ENCODE results near the gene ZNF438.
"Not testable (repeated sequence)": the region's sequence is repeated elsewhere in the genome, so short reads cannot be mapped to it uniquely, and the experiment has no call there.

Gene ZNF438

GRCh38 chr10:30820261-30820991, 211.2 kb downstream of the ZNF438 start:
- DNase-seq: no peak

DNA sequence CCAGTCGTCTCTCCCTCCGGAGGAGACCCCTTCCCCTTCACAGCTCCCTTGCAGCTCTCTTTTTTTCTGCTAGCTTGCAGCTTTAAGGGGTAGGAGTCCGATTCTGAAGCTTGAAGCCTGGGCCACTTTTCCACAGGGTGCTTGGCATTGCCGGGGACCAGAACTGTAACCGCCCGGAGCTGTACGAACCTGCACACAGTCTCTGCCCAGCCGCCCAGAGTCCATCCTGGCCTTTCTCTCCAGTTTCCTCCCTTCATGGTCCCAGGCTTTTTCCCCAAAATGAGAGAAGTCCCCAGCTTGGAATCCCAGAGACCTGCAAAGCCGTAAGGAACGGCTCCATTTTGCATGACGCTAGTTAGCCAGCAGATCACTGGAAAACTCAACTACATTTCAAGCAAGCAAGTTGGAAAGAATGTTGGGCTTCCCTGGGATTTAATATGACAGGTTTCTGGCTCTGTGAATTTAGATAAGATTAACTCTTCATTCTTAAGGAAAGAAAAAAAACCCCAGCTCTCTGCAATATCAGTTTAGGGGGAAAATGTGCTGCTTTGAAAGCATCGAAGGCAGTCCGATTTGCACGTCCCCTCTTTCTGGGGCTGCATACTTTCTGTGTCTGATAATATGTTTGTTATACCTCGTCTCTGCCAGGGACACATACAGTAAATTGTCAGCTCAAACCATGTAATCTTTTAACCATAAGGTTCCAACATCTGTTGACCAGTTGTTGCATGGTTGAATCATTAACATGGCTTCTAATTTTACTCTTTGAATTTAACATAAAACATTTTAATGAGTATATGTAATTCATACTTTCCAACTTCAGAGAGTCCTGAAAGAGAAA, 212.1 kb downstream of the ZNF438 start:
- no peak for DNase-seq

DNA sequence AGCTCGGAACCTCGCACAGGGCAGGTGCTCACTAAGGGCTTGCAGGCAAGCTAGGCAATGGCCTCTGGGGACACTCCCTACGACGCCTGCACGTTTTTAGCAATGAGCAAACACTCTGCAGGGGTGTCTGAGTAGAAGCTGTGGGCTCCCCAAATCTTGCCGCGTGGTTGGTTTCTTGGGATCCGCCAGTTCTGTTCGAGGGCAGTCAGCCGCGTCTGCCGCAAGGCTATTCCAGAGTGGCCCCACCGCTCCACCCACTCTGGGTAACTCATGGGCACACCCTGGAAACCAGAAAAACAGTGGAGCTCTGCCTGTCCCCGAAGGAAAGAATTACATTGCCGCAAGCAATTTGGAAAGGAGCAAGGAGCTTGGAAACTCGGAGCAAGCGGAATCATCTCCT, 212.8 kb downstream of the ZNF438 start:
- DNase-seq: no peak

GRCh38 chr10:30818010-30818660, 213.5 kb downstream of the ZNF438 start:
- no peak for DNase-seq

DNA sequence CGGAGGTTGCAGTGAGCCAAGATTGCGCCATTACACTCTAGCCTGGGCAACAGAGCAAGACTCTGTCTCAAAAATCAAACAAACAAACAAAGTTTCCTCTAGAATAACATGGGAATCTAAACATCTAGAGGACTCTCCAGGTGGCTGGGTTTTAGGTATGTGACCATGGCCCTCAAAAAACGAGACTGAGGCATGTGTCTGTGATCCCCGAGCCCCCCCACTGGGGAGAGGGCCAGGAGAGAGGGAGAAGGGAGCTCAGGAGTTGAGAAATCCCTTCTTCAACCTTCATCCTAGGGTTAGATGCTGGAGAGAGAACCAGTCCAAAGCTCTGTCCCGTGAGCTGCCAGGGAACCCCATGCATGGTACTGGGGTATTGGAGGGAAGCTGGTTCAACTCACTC, 214.1 kb downstream of the ZNF438 start:
- no peak for DNase-seq

DNA sequence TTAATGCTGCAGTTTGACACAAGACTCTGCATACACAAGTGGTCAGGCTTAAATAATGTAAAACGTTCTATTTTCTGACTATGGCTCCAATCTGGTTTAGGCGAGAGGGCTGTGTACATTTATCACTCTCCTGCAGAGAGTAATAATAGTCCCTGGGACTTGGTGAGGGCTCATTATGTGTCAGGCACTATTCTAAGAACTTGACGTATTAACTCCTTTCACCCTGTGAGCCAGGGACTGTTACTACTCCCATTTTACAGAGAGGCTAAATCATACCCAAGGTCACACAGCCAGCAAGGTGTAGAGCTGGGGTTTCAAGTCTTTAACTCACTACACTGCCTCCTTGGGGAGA, 214.9 kb downstream of the ZNF438 start:
- no peak for DNase-seq

DNA sequence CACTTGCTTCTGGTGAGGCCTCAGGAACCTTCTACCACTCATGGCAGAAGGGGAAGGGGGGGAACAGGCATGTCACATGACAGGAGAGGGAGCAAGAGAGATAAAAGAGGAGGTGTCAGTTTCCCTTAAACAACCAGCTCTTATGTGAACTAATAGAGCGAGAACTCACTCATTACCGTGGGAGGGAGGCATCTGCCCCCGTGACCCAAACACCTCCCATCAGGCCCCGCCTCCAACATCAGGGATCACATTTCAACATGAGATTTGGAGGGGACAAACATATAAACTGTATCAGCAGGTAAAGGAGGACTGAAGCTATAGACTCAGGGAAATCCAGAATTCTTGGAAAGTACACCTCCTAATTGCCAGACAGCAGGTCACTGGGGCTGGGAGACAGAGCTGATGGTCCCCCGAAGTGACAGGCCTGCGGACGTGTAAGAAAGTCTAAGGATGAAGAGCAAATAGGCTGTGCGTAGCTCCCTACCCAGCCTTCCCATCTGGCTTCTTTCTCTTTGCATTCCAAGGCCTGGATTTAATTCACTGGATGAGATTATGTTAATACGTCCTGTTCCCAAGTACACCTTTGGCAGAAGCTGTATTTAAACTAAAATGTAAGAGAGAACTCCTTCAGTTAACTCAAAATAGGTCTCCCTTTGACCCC, 215.4 kb downstream of the ZNF438 start:
- peak; percentile 73 for DNase-seq

GRCh38 chr10:30813872-30814481, 217.7 kb downstream of the ZNF438 start:
- DNase-seq: no peak

DNA sequence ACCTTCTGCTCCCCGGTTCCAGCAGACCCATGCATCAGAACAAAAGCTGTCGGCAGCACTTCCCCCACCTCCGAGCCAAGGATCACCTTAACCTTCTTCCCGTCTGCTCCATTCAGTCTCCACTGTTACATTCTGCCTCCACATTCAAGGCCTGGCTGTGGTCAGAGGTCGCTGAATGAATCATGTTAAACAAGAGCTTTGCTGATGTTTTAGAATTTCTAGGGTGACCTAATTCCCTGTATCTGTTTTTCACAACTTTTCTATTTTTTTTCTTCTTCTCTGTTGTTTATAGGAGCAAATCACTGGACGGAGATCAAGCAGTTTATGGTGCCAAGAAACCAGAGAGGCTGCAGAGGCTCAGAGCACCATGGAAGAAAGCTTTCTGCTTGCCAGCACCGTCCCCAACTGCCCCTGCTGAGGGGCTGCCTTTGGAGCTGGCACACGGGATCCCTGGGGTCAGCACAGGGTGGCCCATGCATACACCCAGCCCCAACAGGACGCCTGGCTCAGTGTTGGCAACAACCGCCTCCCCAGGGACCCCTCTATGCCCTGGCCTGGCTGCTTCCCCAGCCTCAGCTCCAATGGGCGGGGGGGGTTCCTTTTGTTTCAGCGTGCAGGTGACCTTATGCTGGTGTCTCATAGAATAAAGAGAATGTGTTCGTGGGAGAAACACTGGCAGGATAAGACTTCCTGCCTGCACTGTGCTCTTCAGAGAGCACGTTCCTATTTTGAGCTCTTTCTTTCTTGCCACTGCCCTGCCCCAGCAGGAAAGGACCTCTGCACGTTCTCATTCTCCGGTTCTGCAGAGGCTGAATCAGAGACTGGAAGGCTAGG, 219.4 kb downstream of the ZNF438 start:
- no peak for DNase-seq

GRCh38 chr10:30811276-30812017, 220.2 kb downstream of the ZNF438 start:
- DNase-seq: no peak

DNA sequence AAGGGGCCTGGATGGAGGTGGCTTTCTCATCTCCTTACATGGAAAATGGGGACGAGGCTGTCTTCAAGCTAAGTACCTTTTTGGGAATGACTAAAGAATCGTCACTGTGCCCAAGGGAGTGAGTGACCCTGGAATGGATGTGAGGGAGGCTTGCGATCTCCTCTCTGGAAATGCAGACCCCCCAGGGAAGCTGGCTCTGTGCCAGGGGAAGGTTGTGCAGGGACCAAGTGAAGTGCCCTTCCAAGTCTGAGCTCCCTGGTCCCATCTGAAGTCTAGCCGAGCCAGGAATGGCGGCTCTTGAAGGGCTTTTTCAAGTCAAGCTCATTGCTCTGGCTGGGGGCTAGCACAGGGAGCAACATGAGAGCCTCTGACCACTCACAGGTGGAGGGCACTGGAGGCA, 221.2 kb downstream of the ZNF438 start:
- DNase-seq: no peak

GRCh38 chr10:30806850-30807249, 224.8 kb downstream of the ZNF438 start:
- no peak for DNase-seq

GRCh38 chr10:30805061-30805460, 226.6 kb downstream of the ZNF438 start:
- no peak for DNase-seq

- DNase-seq: no peak
Measured at GRCh38 chr10:30804478-30805055, 227.1 kb downstream of the ZNF438 start.

GRCh38 chr10:30803892-30804322, 227.8 kb downstream of the ZNF438 start:
- no peak for DNase-seq

GRCh38 chr10:30803058-30803457, 228.6 kb downstream of the ZNF438 start:
- DNase-seq: no peak

DNA sequence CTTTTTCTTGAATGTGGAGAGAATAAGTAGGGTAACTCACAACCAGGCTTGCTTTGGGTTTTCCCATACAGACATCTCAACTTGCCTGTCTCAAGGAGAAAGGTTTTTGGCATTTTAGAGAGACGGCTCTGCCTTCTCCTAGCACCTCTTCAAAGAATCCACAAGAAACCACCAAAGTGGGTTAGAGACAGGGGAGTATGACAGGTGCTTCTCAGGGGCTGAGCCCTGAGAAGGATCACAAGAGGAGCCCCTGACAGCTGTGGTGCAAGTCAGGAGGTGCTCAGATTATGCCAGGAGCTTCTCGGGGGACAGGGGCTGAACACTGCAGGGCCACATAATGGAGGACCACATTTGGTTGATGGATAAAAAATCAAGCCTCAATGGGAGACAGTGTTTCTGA, 231.3 kb downstream of the ZNF438 start:
- no peak for DNase-seq

DNA sequence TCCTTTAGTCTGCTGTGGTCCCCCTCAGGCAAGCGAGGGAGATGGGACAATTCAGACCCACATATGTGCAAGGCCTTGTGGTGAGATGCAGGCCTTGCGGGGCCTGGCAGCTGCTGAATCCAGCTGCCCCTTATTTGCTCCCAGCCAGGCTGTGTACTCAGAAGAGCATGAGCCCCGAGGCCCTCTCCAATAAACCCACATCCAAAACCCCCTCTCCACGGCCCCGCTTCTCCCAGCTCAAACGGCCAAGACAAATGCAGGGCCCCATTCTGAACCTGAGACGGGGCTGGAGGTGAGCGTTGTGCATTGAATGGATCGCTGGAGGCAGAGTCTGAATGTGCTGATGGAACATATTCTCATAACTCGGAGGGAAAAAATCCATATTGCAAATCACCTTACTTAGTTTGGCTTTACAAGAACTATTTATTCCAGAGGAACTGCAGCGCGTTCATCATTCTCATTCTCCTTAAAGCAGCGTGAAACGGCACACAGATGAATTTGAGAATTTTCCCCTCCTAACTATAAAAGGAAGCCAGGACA, 232.9 kb downstream of the ZNF438 start:
- no peak for DNase-seq

- not testable (repeated sequence) for DNase-seq
Measured at GRCh38 chr10:30795024-30795423, 236.6 kb downstream of the ZNF438 start.
